PFSK-1 (cell line): Measurements from ENCODE around the gene CPTP.

Source experiments
- FOXP2 ChIP-seq: optimal IDR thresholded peaks from 2 replicates; pipeline ENCODE3; 2011; ENCODE audit warnings: borderline replicate concordance, control low read depth, inconsistent platforms; ENCODE audit not compliant: insufficient read depth; ENCODE audit errors: extremely low read length, extremely low read depth
- POLR2AphosphoS5 ChIP-seq: IDR thresholded peaks from 2 replicates; pipeline ENCODE4 v1.6.1; 2012; ENCODE audit warnings: low read depth, mild to moderate bottlenecking, control low read depth, low read length, moderate library complexity
- REST ChIP-seq, 2 experiments: IDR thresholded peaks; 2 replicates each; pipeline versions ENCODE4 v1.6.1 to v1.8.0; 2011 to 2012; ENCODE audit warnings: low read depth in 2 of 2, low read length in 2 of 2, control low read depth in 1 of 2, inconsistent platforms in 1 of 2, mild to moderate bottlenecking in 1 of 2, moderate library complexity in 1 of 2; ENCODE audit not compliant: insufficient read depth in 1 of 2
- SIN3A ChIP-seq: IDR thresholded peaks from 2 replicates; pipeline ENCODE4 v1.6.1; 2012; ENCODE audit warnings: mild to moderate bottlenecking, low read length, moderate library complexity, borderline replicate concordance; ENCODE audit not compliant: insufficient read depth
- TAF1 ChIP-seq: IDR thresholded peaks from 2 replicates; pipeline ENCODE4 v1.6.1; 2012; ENCODE audit warnings: low read length, control low read depth, borderline replicate concordance; ENCODE audit not compliant: insufficient read depth

The CPTP gene

DNA sequence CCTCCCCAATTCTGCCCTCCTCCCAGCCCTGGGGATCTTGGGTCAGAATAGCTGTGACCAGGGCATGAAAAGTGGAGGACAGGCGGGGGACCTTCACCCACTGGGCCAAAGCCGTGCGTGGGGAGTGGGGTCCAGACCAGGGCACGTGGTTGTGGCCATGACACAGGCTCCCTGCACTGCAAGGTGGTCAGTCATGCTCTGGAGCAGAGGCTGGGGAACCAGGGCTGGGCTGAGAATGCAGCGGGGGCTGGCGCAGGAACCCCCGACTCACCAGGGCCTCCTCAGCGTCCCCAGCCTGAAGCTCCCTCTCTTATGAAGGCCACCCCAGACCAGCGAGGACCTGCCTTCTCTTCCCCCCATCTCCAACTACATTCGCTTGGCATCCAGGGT, 21.9 kb downstream of the CPTP start:
- no peak for TF ChIP-seq SIN3A
- TF ChIP-seq REST (IDR thresholded peaks at IDR 0.05; ENCODE audit: insufficient read depth in 1 of 2, low read depth in 2 of 2, low read length in 2 of 2), result no peak
- TF ChIP-seq POLR2AphosphoS5, result no peak
- TF ChIP-seq FOXP2, result no peak
- TF ChIP-seq TAF1, result no peak

GRCh38 chr1:1347026-1347595, 22.5 kb downstream of the CPTP start:
- no peak for TF ChIP-seq SIN3A

DNA sequence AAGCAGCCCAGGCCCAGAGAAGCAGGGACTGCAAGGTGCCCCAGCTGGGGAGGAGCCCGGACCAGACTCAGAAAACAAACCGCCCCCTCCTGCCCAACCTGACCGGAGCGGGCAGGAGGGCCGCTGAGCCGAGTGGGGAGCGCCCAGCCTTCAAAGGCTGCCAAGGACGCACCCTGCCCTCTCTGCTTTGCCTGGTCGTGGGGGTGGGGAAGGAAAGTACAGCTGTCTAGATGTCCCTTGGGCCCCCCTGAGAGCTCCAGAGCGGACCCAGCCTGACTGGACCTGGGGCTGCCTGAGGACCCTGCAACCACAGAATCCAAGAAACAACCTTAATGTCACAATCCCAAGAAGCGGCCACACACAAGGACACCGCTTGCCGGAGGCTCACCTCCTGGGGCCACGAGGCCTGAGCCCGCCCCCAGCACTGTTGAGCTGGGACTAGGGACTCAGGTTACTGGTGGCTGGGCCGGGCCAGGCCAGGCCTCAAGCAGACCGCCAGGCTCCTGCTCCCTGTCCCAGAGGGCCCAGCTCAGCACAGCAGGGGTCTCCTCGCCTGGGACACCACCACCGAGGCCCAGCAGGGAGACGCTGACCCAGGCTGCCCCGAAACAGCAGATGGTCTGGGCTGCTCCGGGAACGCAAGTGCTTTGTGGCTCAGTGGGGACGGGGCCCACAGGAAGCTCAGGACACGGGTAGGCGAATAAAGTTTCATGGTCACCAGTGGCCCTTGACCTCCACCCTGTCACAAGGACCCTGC, 23.2 kb downstream of the CPTP start:
- TF ChIP-seq POLR2AphosphoS5, result no peak
- TF ChIP-seq REST (IDR thresholded peaks at IDR 0.05; ENCODE audit: insufficient read depth in 1 of 2, low read depth in 2 of 2, low read length in 2 of 2), result no peak
- no peak for TF ChIP-seq SIN3A
- no peak for TF ChIP-seq FOXP2
- no peak for TF ChIP-seq TAF1

DNA sequence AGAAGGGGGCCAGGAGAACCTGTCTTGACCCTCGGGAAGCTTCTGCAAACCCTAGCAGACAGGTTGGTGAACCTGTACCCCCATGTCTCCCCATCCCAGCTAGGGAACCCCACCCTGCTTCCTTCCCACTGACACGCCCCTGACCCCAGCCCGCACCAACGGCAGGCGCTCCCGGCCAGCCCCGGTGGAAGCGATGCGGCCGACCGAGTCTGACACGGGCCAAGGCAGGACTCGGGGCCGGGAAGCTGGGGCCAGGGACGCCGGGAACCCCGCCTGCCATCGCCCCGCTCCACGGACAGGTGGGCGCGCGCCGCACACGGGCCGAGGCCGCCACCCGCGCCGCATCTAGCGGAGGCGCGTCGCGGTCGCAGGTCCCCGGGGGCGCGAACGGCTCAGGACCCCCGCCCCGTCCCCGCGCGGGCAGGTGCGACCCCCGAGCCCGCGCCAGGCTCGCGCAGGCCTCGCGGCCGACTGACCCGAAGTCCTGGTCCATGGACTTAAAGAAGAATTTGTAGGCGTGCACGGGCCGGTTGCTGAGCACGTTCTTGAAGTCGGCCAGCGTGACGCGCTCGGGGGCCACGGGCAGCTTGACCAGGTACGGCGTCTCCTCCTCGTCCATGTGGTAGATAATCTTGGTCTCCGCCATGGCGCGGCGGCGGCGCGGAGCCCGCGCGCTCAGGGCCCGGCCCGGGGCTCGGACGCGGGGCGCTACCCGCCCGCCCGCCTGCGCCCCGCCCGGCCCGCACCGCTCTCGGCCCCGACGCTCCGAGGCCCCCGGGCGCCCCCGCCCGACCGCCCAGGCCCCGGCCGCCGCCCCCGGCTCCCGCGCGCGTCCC, 24.0 kb downstream of the CPTP start:
- no peak for TF ChIP-seq FOXP2
- no peak for TF ChIP-seq REST (IDR thresholded peaks at IDR 0.05; ENCODE audit: insufficient read depth in 1 of 2, low read depth in 2 of 2, low read length in 2 of 2)
- no peak for TF ChIP-seq SIN3A
- no peak for TF ChIP-seq TAF1
- TF ChIP-seq POLR2AphosphoS5, result no peak

DNA sequence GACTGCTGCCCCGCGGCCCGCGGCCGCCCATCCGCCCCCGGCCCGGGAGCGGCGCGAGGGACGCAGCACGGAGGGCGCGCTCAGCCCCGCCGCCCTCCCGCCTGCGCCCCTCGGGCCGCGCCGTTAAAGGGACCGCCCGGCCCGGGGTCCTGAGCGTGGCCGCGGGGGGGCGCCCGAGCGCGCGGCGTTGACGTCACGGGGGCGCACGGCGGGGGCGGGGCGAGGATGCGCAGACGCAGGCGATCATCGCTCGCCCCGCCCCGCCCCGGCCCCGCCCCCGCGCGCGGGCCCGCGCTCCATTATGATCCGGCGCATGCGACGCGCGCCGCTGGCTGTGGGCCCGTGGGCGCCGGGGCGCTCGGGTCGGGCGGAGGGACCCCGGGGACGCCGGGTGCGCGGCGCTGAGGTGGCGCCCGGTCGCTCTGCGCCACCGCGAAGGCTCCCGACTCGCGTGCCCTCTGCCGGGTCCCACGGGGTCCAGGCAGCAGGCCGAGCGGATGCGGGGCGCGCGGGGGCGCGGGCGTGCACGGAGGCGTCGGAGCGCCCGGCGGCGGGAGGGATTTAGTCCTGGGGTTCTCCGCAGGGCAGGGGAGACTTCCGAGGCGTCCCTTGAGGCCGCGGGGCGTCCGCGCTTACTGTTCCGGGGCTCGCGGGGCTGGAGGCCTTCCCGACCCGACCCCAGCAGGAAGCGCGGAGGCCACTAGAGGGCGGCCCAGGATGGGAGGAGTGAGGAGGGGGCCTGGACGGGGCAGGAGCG, 24.8 kb downstream of the CPTP start, which contains the start of gene DVL1:
DVL1 (minus strand) TSS at position 163 of the 757 bp plus-strand sequence. CDS start 353 bp downstream, outside the sequence.
- TF ChIP-seq POLR2AphosphoS5 (no peak), TAF1 (no peak), FOXP2 (no peak)
